Measurements from ENCODE around the gene USH1C.

GRCh38 chr11:17505146-17505545 lies 39.1 kb downstream of the USH1C start:
- no peak for TF ChIP-seq CTCF (IDR thresholded peaks at IDR 0.05)
- no peak for TF ChIP-seq EP300 (IDR thresholded peaks at IDR 0.05)
